GM19467 (cell line): ENCODE data around the gene YPEL1.
"Not testable (repeated sequence)": the region's sequence is repeated elsewhere in the genome, so short reads cannot be mapped to it uniquely, and the experiment has no call there.

ENCODE experiments used
- ATAC-seq: cut with Tn5 transposase; IDR thresholded peaks from one replicate; pipeline ENCODE4 v1.9.1; 2021; ENCODE audit warnings: mild to moderate bottlenecking, moderate library complexity; ENCODE audit not compliant: unreplicated experiment

Gene YPEL1

DNA sequence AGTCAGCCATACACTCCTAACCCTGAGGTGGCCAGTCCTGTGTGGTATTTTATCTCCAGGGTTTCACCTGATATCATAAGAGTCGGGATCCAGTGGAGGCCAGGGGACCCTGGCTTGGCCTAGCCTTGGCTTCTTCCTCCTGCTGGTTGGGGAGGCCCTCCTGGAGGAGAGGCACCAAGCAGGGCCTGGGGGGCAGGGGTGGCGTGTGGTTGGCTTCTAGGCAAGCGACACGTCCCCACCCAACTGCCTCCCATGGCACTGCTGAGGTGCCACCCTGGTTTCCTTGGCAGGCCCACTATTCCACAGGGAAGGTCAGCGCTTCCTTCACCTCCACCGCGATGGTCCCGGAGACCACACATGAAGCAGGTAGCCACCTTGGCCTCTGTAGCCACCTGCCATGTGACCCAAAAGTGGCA lies 49.4 kb downstream of the YPEL1 start:
- no peak for ATAC-seq

DNA sequence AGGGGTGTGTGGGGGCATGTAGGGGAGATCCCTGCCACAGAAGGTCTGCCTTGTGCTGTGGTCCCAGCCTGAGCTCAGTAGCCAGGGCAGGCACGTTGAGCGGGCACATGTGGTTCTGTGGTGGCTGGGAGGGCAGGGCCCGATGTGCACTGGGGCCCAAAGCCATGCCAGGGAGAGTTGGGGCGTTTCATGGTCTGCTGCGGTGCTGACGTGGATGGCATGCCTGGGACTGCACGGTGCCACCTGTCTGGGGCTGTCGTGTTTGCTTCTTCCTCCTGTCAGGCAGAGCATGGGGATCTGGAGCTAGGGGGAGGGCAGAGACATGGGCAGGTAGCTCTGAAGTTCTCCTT lies 50.5 kb downstream of the YPEL1 start:
- no peak for ATAC-seq

DNA sequence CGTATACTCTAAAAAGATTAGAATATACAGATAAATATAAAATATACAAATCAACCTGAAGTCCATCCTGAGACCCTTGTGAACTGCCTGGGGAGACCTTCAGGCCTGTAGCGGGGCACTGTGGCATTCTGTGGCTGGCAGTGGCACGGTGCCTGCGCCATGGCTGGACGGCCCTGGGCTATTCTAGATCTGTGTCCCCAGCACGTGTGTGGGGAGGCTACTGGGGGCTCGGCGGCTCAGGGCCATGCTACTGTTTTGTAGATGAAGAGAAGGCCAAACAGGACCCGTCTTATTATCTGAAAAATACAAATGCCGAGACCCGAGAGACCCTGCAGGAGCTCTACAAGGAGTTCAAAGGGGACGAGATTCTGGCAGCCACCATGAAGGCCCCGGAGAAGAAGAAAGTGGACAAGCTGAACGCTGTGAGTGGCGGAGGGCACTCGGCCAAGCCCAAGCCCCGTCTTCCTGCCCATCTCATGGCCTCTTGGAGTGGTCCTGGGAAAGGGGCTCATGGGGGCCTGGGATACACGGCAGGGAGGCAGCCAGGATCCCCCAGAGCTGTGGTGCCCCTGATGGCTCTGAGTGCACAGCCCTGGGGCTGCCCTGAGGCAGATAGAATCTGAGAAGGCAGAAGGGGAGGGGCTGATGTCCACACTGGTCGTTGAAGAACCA lies 51.0 kb downstream of the YPEL1 start:
- no peak for ATAC-seq

DNA sequence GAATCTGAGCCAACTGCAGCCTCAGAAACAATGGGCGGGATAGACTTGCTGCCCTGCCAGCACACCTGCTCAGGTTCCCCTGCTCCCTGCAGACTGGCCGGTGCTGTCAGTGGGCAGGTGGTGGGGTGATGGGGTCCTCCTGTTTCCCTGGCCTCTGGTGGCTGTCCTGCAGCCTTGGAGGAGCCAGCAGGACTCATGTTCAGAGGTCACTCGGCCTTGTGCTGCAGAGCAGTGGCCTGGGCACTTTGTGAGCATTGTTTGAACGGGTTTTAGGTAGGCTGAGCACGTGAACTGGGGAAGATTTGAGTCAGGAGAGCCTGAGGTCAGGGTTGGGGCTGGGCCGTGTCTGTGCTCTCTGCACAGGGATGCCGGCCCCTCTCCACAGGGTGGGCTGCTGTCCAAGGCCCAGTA lies 52.2 kb downstream of the YPEL1 start:
- no peak for ATAC-seq

DNA sequence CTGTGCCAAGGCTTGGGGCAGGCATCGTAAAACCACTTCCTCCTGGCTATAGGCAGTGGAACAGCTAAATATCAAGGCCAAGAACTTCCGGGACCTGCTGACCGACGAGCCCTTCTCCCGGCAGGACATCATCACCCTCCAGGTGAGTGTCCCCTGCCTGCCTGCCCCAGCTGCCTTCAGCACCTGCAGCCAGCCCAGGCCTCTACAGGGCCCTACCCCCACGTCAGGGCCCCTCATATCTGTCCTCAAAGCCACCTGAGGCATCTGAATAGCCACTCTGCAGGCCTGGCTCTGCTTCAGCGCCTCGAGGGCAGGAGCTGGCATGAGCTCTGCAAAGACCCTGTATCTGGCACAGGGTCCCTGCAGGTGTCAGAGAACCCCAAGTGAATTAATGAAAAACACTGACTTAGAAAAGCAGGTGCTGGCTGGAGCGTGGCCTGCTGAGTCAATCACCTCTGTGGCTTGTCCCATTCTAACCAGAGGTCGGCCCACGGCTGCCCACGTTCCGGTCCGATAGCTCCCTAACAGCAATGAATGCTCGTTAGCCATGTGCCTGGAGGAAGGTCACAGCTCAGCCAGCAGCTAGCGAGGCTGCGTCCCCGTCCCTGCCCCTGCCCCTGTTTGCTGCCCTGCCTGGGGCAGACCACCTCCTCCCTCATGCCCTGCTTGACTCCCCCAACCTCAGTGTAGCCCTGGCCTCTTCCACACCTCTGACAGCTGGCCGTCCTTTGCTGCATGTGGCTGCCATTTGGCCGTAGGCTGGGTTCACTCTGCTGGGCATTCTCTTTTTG lies 53.0 kb downstream of the YPEL1 start:
- ATAC-seq = no peak

DNA sequence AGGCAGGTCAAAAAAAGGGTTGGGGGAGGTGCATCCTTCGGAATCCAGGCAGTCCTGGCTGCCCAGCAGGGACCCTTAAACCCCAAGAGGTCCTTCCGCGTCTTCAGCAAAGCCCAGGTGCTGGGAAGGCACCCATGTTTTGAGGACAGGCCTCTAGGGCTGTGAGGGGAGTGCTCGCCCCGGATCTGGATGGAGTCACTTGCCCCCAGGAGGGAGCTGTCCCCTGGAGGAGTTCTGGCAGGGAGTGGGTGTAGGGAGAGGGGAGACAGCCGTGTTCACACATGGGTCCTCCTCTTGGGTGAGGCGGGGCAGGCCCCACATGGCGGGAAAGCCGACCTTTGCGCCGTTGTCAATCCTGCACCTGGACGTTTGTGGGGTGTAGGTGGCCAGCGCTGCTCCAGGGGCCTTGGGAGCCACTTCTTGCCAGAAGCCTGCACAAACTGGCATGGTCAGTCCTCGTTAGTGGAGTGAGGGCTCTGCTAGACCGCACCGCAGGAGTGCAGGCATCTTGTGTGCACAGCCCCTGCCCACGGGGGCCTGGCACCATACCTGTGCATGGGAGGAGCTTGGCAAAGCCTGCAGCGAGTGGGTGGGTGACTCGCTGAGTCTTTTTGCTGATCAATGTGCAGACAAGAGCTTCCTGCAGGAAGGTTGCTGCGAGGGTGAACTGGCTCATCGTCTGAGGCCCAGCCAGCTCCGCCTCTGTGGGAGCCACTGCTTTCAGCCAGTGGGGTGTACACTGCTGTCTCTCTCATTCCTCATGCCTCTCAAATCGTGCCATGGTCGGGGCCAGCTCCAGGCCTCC lies 53.8 kb downstream of the YPEL1 start:
- ATAC-seq = no peak

DNA sequence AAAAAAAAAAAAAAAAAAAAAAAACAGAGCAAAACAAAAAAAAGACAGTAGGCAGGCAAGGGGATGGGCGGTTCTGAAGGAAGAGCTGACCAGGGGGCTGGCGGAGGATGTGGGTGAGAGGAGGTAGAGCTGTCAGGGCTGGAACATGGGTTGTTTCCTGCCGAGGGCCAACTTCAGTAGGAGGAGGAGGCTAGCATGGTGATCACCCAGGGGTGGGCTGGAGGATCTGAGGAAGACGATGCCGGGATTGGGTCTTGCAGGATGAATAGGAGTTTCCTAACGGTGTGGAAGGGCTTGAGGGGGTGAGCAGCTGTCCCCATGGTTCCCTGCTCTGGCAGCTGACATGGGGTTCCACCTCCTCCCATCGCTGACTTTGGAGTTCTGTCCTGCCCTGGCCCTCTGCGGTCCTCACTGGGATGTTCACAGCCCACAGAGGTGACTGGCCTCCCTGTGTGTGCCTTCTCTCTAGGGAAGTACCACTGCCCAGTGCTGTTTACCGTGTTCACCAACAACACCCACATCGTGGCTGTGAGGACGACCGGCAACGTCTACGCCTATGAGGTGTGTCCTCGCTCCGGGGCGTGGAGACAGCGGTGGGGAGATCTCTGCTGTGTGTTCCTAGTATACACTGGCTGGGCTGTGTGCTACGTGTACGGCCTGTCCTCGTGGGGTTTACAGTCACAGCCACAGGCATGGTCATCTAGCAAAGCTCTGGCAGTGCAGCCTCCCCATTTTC lies 54.6 kb downstream of the YPEL1 start:
- ATAC-seq = no peak

DNA sequence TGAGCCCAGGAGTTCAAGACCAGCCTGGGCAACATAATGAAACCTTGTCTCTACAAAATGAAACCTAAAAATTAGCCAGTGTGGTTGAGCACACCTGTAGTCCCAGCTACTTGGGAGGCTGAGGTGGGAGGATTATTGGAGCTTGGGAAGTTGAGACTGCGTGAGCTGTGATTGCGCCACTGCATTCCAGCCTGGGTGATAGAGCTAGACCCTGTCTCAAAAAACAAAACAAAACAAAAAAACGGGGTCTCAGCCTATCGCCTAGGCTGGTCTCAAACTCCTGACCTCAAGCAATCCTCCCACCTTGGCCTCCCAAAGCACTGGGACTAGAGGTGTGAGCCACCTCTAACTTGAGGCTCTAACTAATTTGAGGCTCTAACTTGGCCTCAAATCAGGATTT lies 56.2 kb downstream of the YPEL1 start:
- ATAC-seq = no peak

DNA sequence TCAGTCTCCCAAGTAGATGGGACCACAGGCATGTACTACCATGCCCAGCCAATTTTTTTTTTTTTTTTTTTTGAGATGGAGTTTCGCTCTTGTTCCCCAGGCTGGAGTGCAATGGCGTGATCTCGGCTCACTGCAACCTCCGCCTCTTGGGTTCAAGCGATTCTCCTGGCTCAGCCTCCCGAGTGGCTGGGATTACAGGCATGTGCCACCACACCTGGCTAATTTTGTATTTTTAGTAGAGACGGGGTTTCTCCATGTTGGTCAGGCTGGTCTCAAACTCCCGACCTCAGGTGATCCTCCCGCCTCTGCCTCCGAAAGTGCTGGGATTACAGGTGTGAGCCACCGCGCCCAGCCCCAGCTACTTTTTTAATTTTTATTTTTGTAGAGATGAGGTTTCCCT lies 56.8 kb downstream of the YPEL1 start:
- ATAC-seq = not testable (repeated sequence)

DNA sequence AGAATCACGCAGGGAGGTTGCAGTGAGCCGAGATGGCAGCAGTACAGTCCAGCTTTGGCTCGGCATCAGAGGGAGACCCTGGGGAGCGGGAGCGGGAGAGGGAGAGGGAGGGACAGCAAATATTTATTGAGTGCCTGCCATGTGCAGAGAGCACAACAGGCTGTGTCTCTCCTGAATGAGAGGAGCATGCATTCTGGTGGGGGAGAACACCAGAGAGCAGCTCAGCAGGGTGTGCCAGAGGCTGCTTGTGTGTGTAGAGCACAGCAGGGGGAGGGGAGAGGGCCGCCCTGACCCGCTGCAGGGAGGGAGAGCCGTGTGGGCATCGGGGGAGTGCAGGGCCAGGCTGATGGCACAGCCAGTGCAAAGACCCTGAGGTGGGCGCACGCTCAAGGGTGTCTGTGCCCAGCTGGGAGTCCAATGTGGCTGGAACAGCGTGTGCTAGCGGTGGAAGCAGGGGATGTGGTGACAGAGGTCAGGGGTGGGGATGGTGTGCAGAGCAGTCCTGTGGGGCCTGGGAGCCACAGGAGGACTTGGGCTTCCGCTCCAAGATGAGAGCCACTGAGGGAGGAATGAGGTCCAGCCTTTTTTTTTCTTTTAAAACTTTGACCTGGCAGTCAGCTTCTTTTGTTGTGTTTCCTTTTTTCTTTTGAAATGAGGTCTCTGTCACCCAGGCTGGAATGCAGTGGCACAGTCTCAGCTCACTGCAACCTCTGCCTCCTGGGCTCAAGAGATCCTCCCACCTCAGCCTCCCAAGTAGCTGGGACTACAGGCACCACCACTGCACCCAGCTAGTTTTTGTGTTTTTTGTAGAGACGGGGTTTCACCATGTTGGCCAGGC lies 57.8 kb downstream of the YPEL1 start:
- ATAC-seq = no peak

DNA sequence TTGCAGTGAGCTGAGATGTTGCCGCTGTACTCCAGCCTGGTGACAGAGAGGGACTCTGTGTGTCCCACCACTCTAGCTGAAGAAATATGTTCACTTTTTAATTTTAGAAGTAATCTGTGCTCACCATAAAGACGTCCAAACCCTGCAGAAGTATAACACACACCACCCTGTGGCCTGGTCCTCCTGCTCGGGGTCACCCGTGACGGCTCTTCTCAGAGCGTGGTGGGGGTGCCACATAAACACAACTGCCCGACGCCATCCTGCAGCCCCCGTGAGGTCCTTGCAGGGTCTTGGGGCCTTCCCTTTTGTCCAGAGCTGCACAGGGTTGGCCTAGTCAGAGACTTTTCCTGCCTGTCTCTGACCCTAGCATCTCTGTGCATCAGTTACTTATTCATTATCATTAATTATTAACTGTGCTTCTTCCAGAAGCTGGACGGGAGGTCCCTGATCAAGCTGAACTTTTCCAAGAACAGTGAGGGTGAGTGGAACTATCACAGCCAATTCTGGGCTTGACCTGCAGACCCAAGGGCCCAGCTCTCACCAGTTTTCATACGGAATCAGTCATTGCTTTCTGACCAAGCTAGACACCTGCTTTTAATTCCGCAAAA lies 60.9 kb downstream of the YPEL1 start:
- ATAC-seq = no peak

DNA sequence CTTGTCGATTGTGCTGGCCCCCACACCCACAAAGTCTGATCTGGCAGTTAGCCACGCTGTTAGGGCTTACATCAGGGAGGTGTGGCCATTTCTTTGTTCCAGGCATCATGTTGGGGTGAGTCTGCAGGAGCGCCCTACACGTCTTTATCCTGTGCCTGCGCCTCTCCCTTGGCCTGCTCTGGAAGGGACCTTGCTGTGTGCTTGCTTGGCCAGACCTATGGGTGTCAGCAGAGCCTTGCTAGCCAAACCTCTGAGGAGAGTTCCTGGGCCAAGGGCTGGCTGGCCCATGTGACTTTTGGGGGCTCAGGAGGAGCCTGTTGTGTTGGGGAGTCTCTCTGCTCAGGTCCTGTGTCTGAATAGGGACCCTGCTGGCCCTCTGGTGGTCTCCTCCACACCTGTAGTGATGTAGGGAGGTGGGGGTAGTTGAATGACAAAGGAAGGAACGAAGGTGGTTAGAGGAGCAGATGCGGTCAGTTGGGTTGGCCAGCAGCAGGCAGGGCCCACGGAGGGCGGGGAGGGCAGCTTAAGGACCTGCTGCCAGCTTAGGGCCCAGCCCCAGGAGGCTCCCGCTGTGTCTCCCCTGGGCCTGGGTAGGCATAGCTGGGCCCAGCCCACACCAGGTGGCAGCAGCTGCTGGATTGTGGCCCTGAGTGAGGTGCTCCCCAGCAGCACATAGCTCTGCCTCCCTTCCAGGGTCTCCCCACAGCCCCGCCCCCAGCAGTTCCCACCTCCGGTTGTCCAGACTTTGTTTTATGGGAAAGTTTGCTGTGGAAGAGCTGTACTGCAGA lies 61.9 kb downstream of the YPEL1 start:
- no peak for ATAC-seq

DNA sequence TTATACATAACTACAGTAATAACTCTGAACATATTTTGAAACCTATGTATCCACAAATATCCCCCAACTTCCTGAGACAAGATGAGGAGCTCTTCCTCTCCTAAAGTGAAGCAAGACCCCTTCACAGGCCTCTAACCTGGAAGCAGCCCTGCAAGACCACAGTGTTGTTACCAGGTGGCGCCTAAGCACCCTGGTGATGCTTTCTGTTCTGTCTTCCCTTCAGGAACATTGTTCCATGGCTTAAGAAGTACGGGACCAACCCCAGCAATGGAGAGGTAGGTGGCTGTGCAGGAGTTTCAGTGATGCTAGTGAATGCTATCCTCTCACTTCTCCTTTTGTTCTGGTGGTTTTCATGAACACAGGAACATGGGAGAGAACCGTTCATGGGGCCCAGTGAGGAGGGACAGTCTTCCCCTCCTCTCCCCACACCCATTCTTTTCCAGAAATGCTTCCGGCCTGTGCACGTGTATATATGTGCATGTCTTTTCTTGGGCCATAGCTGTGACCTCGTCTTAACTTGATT lies 63.4 kb downstream of the YPEL1 start:
- no peak for ATAC-seq

DNA sequence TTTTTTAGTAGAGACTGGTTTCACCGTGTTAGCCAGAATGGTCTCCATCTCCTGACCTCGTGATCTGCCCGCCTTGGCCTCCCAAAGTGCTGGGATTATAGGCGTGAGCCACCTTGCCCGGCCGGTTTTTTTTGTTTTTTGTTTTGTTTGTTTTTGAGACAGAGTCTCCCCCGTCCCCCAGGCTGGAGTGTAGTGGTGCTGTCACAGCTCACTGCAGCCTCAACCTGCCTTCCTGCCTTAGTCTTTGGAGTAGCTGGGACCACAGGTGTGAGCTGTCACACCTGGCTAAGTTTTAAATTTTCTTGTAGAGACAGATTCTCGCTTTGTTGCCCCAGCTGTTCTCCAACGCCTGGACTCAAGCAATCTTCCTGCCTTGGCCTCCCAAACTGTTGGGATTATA lies 66.6 kb downstream of the YPEL1 start:
- ATAC-seq = no peak

DNA sequence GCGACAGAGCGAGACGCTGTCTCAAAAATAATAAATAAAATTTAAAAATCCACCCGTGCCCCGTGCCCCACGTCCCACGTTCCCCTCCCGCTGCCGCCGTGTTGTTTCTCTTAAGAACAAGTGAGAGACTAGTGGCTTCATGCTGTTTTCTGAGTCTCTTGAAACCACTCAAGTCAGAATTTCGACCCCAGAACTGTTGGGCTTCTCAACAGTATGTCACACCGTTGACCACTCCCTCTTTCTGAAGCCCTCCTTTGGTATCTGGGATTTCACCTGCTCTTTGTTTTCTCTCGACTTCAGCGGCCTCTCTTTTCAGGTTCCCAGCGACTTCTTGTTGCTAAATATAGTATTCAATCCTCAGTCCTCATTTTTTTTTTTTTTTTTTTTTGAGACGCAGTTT lies 68.8 kb downstream of the YPEL1 start:
- ATAC-seq = no peak

DNA sequence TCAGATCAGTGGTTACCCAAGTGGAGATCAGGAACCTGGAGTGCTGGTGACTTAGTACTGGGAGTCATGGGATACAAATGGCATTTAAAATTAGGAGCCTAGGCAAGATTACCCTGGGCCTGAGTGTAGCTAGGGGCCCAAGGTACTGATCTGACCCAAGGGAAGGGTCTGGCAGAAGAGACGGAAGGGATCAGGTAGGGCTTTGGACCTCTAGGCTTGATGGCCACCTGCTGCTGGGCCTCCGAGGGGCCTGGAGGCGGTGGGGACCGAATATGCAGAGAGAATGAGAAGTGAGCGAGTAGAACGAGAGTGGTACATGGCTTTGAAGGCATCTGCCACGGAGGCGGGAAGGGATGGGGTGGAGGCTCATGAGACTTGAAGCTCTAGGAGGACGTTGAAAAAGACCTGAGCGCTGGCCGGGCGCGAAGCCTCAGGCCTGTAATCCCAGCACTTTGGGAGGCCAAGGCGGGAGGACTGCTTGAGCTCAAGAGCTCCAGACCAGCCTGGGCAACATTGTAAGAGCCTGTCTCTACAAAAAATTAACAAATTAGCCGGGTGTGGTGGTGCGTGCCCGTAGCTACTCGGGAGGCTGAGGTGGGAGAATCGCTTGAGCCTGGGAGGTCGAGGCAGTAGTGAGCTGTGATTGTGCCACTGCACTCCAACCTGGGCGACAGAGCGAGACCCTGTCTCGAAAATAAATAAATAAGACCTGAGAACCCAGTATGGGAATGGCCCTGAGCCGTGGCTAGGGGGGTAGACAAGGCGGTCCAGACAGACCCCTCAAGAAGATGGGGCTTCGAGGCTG lies 70.3 kb downstream of the YPEL1 start:
- no peak for ATAC-seq

DNA sequence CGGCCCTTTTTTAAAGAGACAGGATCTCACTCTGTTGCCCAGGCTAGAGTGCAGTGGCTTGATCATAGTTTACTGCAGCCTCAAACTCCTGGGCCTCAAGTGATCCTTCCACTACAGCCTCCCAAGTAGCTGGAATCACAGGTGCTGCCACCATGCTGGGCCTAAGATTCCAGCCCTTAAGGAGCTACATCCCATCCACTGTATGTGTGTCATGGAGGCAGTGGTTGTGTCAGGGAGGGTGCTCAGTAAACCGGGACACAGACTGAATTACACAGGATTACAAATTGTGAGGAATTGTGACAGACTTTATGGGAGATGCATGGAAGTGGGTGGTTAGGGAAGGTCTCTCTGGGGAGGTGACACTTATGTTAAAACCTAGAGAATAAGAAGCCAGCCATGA lies 71.9 kb downstream of the YPEL1 start:
- ATAC-seq = no peak

DNA sequence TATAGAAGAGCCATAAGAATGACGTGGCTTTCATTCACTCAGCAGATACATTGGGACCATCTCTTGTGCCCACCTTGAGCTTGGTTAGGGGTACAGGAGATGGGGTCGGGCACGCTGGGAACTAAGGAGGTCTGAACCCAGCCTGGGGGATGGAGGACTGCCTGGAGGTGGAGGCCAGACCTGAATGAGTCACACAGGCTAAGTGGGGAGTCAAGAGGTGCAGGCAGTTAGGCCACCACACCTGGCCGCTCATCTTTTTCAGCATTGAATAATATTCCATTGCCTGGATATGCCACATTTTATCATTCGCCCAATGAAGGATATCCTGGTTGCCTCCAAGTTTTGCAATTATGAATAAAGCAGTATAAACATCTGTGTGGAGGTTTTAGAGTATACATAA lies 73.6 kb downstream of the YPEL1 start:
- ATAC-seq = no peak
